HepG2 (cell line): ENCODE results near the gene NPC1. TPM values are rescaled to one million over a fixed set of nuclear protein-coding genes. Genes with fewer than 3 reads are reported as not detected.
A peak's percentile ranks its signal among the peaks of the same experiment; 100 is the strongest.

Experiments
- ARID3A ChIP-seq: IDR thresholded peaks from 2 replicates; pipeline ENCODE4 v1.6.1; 2012; ENCODE audit warnings: low read depth, low read length, improper control_type of control experiment
- ASH2L ChIP-seq: fragments of 300-600, 200-600 bp; sonication (generic); IDR thresholded peaks from 2 replicates; pipeline ENCODE4 v1.7.0; 2017; ENCODE audit warnings: low read depth, mild to moderate bottlenecking, moderate library complexity, mixed read lengths, low read length; ENCODE audit not compliant: insufficient read length
- CREM ChIP-seq, 2 experiments: sonication (generic) in 1 of 2; formaldehyde crosslinking in 1 of 2; IDR thresholded peaks; 2 replicates each; pipeline versions ENCODE4 v1.4.0 to v1.6.1; 2016 to 2020; ENCODE audit warnings: antibody characterized with exemption in 1 of 2, mild to moderate bottlenecking in 1 of 2, missing genetic modification reagents in 1 of 2
- ELF3 ChIP-seq: IDR thresholded peaks from 2 replicates; pipeline ENCODE4 v1.6.1; 2016; ENCODE audit warnings: missing genetic modification reagents, missing compliant biosample characterization
- FOXA1 ChIP-seq, 2 experiments: fragments of 450-650 bp in 1 of 2; sonication (generic) in 1 of 2; formaldehyde crosslinking in 1 of 2; IDR thresholded peaks; 2 replicates each; pipeline versions ENCODE4 v1.4.0 to v1.6.1; 2016 to 2020; ENCODE audit warnings: missing genetic modification reagents in 1 of 2
- FUBP1 ChIP-seq: sonication (generic); formaldehyde crosslinking; IDR thresholded peaks from 2 replicates; pipeline ENCODE4 v1.5.1; 2020; ENCODE audit warnings: missing genetic modification reagents, mild to moderate bottlenecking, borderline replicate concordance
- GLI4 ChIP-seq: sonication (generic); formaldehyde crosslinking; IDR thresholded peaks from 2 replicates; pipeline ENCODE4 v1.5.1; 2020; ENCODE audit warnings: missing genetic modification reagents, mild to moderate bottlenecking, moderate library complexity, borderline replicate concordance
- HCFC1 ChIP-seq: fragments of 150-350 bp; IDR thresholded peaks from 2 replicates; pipeline ENCODE4 v1.6.1; 2014; ENCODE audit warnings: low read depth, low read length
- HIC2 ChIP-seq: sonication (generic); formaldehyde crosslinking; IDR thresholded peaks from 2 replicates; pipeline ENCODE4 v1.9.0; 2022; ENCODE audit warnings: low read depth, missing genetic modification reagents
- KDM2A ChIP-seq: sonication (generic); formaldehyde crosslinking; IDR thresholded peaks from 2 replicates; pipeline ENCODE4 v1.4.0; 2020; ENCODE audit warnings: low read depth, missing genetic modification reagents, borderline replicate concordance
- MAFG ChIP-seq: sonication (generic); formaldehyde crosslinking; IDR thresholded peaks from 2 replicates; pipeline ENCODE4 v1.5.1; 2020; ENCODE audit warnings: mild to moderate bottlenecking, missing genetic modification reagents
- MIXL1 ChIP-seq: IDR thresholded peaks from 2 replicates; pipeline ENCODE4 v1.6.1; 2016
- NCOA1 ChIP-seq: sonication (generic); formaldehyde crosslinking; IDR thresholded peaks from 2 replicates; pipeline ENCODE4 v1.9.0; 2021; ENCODE audit warnings: missing genetic modification reagents
- NCOR1 ChIP-seq: fragments of 200-600 bp; sonication (generic); IDR thresholded peaks from 2 replicates; pipeline ENCODE4 v1.7.0; 2017; ENCODE audit warnings: antibody characterized with exemption, low read length, borderline replicate concordance
- NRL ChIP-seq: sonication (generic); formaldehyde crosslinking; IDR thresholded peaks from 2 replicates; pipeline ENCODE4 v1.5.0; 2020; ENCODE audit warnings: missing genetic modification reagents, mild to moderate bottlenecking, moderate library complexity, borderline replicate concordance
- RFXAP ChIP-seq: sonication (generic); formaldehyde crosslinking; IDR thresholded peaks from 2 replicates; pipeline ENCODE4 v1.4.0; 2020; ENCODE audit warnings: missing genetic modification reagents, borderline replicate concordance
- SMAD9 ChIP-seq: sonication (generic); formaldehyde crosslinking; IDR thresholded peaks from 2 replicates; pipeline ENCODE4 v1.5.1; 2020; ENCODE audit warnings: mild to moderate bottlenecking, missing genetic modification reagents
- ZBTB21 ChIP-seq: sonication (generic); formaldehyde crosslinking; IDR thresholded peaks from 2 replicates; pipeline ENCODE4 v1.4.0; 2020; ENCODE audit warnings: missing genetic modification reagents
- ZNF251 ChIP-seq: sonication (generic); formaldehyde crosslinking; IDR thresholded peaks from 2 replicates; pipeline ENCODE4 v1.9.0; 2021; ENCODE audit warnings: mild to moderate bottlenecking, missing genetic modification reagents
- ZNF331 ChIP-seq: sonication (generic); formaldehyde crosslinking; IDR thresholded peaks from 2 replicates; pipeline ENCODE4 v1.4.0; 2020; ENCODE audit warnings: missing genetic modification reagents
- ZNF430 ChIP-seq: sonication (generic); formaldehyde crosslinking; IDR thresholded peaks from 2 replicates; pipeline ENCODE4 v1.9.0; 2021; ENCODE audit warnings: mild to moderate bottlenecking, missing genetic modification reagents
- ZNF629 ChIP-seq: sonication (generic); formaldehyde crosslinking; conservative IDR thresholded peaks from 2 replicates; pipeline ENCODE4 v1.5.0; 2020; ENCODE audit warnings: missing genetic modification reagents
- ZNF652 ChIP-seq: IDR thresholded peaks from 2 replicates; pipeline ENCODE4 v1.6.1; 2016; ENCODE audit warnings: low read depth, borderline replicate concordance
- ZSCAN25 ChIP-seq: sonication (generic); formaldehyde crosslinking; IDR thresholded peaks from 2 replicates; pipeline ENCODE4 v1.8.0; 2022; ENCODE audit warnings: mild to moderate bottlenecking, missing genetic modification reagents
- polyA plus RNA-seq, 8 experiments: library from polyadenylated mRNA; depleted of rRNA in 3 of 8; stranded (reverse) in 7 of 8; unstranded in 1 of 8; fragments of >200 nt; fragmentation: Illumina TruSeq in 4 of 8; extraction: Trizol in 4 of 8; gene quantifications; 2 replicates each; pipeline versions ENCODE4 v1.2.1 to v1.2.3, GENCODE V29; 2011 to 2016; ENCODE audit warnings: low read depth in 4 of 8, missing spikeins in 1 of 8, mixed read lengths in 1 of 8; ENCODE audit not compliant: insufficient read depth in 1 of 8
- total RNA-seq, 5 experiments: library from RNA; depleted of rRNA; stranded (reverse); fragments of >200 nt; fragmentation: Illumina TruSeq; extraction: Trizol; gene quantifications; 2 replicates each; pipeline ENCODE4 v1.2.3, GENCODE V29; 2016; ENCODE audit warnings: low read depth in 1 of 5
- TF ChIP-seq, protein P1 (sequence below): sonication (generic); formaldehyde crosslinking; IDR thresholded peaks from 2 replicates; pipeline ENCODE4 v1.4.0; 2020; ENCODE audit warnings: missing genetic modification reagents

The NPC1 gene
- total and polyA plus RNA-seq, 2 of the 13 experiments (the other 11 are each of a cell fraction or from before 2014, with no cell fraction given), result 46.5 to 114 TPM

GRCh38 chr18:23569299-23570063 is 16.8 kb downstream of the NPC1 start (continued):
- no peak for TF ChIP-seq HIC2 (CRISPR knock-in tag)
- TF ChIP-seq ZNF331 (CRISPR knock-in tag), result peak; percentile 46; the same call in 1 of the 2 replicates
- no peak for TF ChIP-seq NCOA1 (CRISPR knock-in tag)
- TF ChIP-seq ZBTB21 (CRISPR knock-in tag), result no peak
- TF ChIP-seq ZNF629 (CRISPR knock-in tag), result 0 out of 2 replicates have a peak, but pooled peaks have one; percentile 23
- peak; percentile 59; the same call in 1 of the 2 replicates for TF ChIP-seq ARID3A
- no peak for TF ChIP-seq FOXA1 (IDR thresholded peaks at IDR 0.05)
- peak; percentile 73 for TF ChIP-seq FOXA1 (CRISPR knock-in tag; IDR thresholded peaks at IDR 0.05)
- no peak for TF ChIP-seq MAFG (CRISPR knock-in tag)
- TF ChIP-seq ASH2L, result peak; percentile 55
- no peak for TF ChIP-seq FUBP1 (CRISPR knock-in tag)
- TF ChIP-seq NCOR1, result peak; percentile 62; the same call in 1 of the 2 replicates
- no peak for TF ChIP-seq ZNF430 (CRISPR knock-in tag)
- TF ChIP-seq KDM2A (CRISPR knock-in tag), result no peak
- no peak for TF ChIP-seq ZNF652 (CRISPR knock-in tag)
- TF ChIP-seq MIXL1 (CRISPR knock-in tag), result peak; percentile 72
- no peak for TF ChIP-seq ZSCAN25
- TF ChIP-seq, protein P1, sequence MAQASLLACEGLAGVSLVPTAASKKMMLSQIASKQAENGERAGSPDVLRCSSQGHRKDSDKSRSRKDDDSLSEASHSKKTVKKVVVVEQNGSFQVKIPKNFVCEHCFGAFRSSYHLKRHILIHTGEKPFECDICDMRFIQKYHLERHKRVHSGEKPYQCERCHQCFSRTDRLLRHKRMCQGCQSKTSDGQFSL, result no peak
- TF ChIP-seq ZNF251 (CRISPR knock-in tag), result no peak
- peak; percentile 63; the same call in 1 of the 2 replicates for TF ChIP-seq CREM (IDR thresholded peaks at IDR 0.05)
- TF ChIP-seq CREM (CRISPR knock-in tag; IDR thresholded peaks at IDR 0.05), result no peak
- TF ChIP-seq ELF3 (CRISPR knock-in tag), result peak; percentile 53; the same call in 1 of the 2 replicates
- no peak for TF ChIP-seq NRL (CRISPR knock-in tag)
- TF ChIP-seq GLI4 (CRISPR knock-in tag), result no peak
- TF ChIP-seq RFXAP (CRISPR knock-in tag), result no peak
- no peak for TF ChIP-seq HCFC1
- no peak for TF ChIP-seq SMAD9 (CRISPR knock-in tag)
